ENCODE results near the gene MTRF1.

Gene MTRF1

GRCh38 chr13:41306271-41307145, 43.1 kb upstream of the MTRF1 start:
- TF ChIP-seq, protein P1, sequence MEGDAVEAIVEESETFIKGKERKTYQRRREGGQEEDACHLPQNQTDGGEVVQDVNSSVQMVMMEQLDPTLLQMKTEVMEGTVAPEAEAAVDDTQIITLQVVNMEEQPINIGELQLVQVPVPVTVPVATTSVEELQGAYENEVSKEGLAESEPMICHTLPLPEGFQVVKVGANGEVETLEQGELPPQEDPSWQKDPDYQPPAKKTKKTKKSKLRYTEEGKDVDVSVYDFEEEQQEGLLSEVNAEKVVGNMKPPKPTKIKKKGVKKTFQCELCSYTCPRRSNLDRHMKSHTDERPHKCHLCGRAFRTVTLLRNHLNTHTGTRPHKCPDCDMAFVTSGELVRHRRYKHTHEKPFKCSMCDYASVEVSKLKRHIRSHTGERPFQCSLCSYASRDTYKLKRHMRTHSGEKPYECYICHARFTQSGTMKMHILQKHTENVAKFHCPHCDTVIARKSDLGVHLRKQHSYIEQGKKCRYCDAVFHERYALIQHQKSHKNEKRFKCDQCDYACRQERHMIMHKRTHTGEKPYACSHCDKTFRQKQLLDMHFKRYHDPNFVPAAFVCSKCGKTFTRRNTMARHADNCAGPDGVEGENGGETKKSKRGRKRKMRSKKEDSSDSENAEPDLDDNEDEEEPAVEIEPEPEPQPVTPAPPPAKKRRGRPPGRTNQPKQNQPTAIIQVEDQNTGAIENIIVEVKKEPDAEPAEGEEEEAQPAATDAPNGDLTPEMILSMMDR (IDR thresholded peaks at IDR 0.05; ENCODE audit: borderline replicate concordance, control extremely low read depth, extremely low read depth, insufficient read depth, missing control alignments): no peak
- in situ Hi-C loops (cut with MboI; ENCODE audit: low sequenced_read_pairs, unreplicated experiment): no loop called here
- no peak for DNase-seq (ENCODE audit: low spot score)

DNA sequence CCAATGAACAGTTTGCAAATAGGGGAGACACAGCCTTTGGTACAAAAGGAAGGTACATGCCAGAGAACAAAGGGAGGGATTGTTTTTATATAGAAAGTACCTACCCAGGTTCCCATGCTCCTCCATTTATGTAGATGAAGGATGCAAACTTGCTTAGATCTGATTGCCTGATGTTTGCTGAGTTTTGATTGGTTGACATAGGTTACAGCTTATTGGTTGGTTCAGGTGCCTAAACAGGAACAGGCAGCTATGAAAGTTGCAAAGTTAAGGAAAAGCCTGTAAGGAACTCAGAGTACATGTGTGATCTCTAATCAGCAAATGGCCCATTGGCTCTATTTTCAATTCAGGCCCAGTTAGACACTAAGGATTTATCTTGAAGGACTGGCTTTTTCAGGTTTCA, 41.2 kb upstream of the MTRF1 start:
- TF ChIP-seq, protein P1 (IDR thresholded peaks at IDR 0.05; ENCODE audit: borderline replicate concordance, control extremely low read depth, extremely low read depth, insufficient read depth, missing control alignments): no peak
- in situ Hi-C loops (cut with MboI; ENCODE audit: low sequenced_read_pairs, unreplicated experiment): no loop called here
- no peak for DNase-seq (ENCODE audit: low spot score)

DNA sequence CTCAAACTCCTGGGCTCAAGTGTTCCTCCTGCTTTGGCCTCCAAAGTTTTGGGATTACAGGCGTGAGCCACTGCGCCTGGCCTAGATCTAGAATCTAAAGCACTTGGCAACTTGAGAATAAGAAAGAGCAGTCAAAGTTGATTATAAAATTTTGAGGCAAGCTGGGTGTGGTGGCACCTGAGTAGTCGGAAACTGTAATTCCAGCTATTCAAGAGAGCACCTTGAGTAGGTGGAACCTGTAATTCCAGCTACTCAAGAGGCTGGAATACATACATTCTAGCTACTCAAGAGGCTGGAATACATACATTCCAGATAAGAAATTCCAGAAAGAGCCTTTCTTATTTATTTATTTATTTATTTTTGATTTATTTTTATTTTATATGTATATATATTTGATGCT, 39.4 kb upstream of the MTRF1 start:
- in situ Hi-C loops (cut with MboI; ENCODE audit: low sequenced_read_pairs, unreplicated experiment): no loop called here
- TF ChIP-seq, protein P1 (IDR thresholded peaks at IDR 0.05; ENCODE audit: borderline replicate concordance, control extremely low read depth, extremely low read depth, insufficient read depth, missing control alignments): no peak
- DNase-seq (ENCODE audit: low spot score): no peak

GRCh38 chr13:41299316-41300094, 36.1 kb upstream of the MTRF1 start:
- in situ Hi-C loops (cut with MboI; ENCODE audit: low sequenced_read_pairs, unreplicated experiment): no loop called here
- TF ChIP-seq, protein P1 (IDR thresholded peaks at IDR 0.05; ENCODE audit: borderline replicate concordance, control extremely low read depth, extremely low read depth, insufficient read depth, missing control alignments): no peak

DNA sequence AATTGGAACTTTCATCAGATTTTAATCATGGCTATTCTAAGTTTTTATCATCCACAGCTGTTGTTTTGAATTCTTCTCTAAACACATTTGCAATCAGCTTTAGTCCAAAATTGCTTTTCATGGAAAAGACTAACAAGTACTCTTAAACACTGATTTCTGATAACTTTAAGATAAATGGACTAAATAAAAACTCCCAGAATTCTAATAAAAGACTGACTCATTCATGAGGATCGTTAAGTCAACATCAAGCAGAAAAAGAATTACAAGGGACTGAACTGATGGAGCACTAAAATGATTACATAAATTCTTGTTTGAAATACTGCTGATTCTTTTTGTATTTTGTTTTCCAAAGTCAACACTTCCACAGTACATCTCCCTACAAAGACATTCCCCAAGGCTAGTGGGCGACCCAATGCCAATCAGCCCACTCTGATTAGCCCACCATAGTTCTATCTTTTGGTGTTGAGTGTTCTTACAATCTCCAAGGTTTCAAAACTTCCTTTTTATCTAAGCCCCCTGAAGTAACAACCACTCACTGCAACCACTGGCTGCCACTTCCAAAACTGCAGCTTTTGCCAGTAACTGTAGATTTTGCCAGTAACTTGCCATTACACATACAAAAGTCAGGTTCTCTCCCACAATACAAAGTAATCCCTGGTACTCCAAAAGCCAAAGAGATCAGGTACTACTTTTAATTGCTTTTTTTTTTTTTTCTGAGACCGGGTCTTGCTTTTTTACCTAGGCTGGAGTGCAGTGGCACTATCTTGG, 33.7 kb upstream of the MTRF1 start:
- TF ChIP-seq, protein P1 (IDR thresholded peaks at IDR 0.05; ENCODE audit: borderline replicate concordance, control extremely low read depth, extremely low read depth, insufficient read depth, missing control alignments): no peak
- in situ Hi-C loops (cut with MboI; ENCODE audit: low sequenced_read_pairs, unreplicated experiment): no loop called here

More at GRCh38 chr13:41299316-41300094, 36.1 kb upstream of the MTRF1 start:
- DNase-seq (ENCODE audit: low spot score): no peak

DNA sequence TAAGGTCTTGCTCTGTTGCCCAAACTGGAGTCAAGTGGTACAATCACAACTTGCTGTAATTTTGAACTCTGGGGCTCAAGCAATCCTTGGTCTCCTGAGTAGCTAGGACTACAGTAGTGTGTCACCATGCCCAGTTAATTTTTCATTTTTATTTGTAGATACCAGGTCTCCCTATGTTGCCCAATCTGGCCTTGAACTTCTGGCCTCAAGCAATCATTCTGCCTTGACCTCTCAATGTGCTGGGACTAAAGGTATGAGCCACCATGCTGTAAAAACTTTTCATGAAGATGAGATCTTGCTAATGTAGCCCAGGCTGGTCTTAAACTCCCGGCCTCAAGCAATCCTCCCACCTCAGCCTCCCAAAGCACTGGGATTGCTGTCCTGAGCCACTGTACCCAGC, 32.6 kb upstream of the MTRF1 start:
- no peak for DNase-seq (ENCODE audit: low spot score)
- in situ Hi-C loops (cut with MboI; ENCODE audit: low sequenced_read_pairs, unreplicated experiment): no loop called here
- TF ChIP-seq, protein P1 (IDR thresholded peaks at IDR 0.05; ENCODE audit: borderline replicate concordance, control extremely low read depth, extremely low read depth, insufficient read depth, missing control alignments): no peak

More for the DNA sequence above, 33.7 kb upstream of the MTRF1 start:
- DNase-seq (ENCODE audit: low spot score): no peak

Data from GM13976 (cell line).